Ectodermal cell (in vitro differentiated cells): ENCODE results near the gene TERF2IP.

ENCODE experiments used
- H3K27ac ChIP-seq: 2 replicates; pipeline ENCODE4 v1.7.0; 2013; ENCODE audit warnings: mild to moderate bottlenecking, low read depth, low read length; ENCODE audit not compliant: insufficient read depth, poor library complexity, severe bottlenecking
- H3K27me3 ChIP-seq: 2 replicates; pipeline ENCODE4 v1.7.0; 2013; ENCODE audit warnings: mild to moderate bottlenecking, low read length; ENCODE audit not compliant: insufficient read depth, control insufficient read depth, poor library complexity, severe bottlenecking
- H3K36me3 ChIP-seq: one replicate; pipeline ENCODE4 v1.7.0; 2013; ENCODE audit warnings: low read length; ENCODE audit not compliant: control insufficient read depth, insufficient read depth
- H3K4me1 ChIP-seq: one replicate; pipeline ENCODE4 v1.7.0; 2013; ENCODE audit warnings: low read length; ENCODE audit not compliant: control insufficient read depth, insufficient read depth
- H3K4me3 ChIP-seq: 2 replicates; pipeline ENCODE4 v1.7.0; 2013; ENCODE audit warnings: low read depth, low read length, control low read depth; ENCODE audit not compliant: insufficient read depth
- H3K9me3 ChIP-seq: 2 replicates; pipeline ENCODE4 v1.7.0; 2013; ENCODE audit warnings: mild to moderate bottlenecking, low read length, moderate library complexity; ENCODE audit not compliant: control insufficient read depth
- WGBS, 2 experiments: methylation state at CpG; one replicate each; pipeline ENCODE4 v1.1.7; 2013; ENCODE audit warnings: missing lambda C conversion rate in 2 of 2; 5-methylcytosine and 5-hydroxymethylcytosine counted together

TERF2IP gene

DNA sequence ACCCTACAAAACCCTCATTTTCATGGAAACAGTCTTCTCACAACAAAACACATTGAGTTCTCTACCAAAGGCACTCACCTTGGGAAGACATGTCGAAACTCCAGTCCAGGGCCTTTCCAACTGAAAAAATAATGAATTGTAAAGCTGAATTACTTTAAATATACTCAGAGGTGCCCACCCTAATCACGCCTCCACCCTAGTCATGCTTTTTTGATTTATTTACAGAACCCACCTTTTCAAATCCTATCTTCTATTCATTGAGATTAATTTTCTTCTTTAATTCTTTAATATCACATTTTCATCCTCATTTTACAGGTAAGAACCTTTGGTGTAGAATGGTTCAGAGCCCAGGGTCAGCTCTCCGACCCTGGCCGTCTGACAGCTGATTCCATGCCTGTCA lies 29.3 kb downstream of the TERF2IP start, which contains the start of gene CPHXL2:
Gene CPHXL2 (minus strand): TSS at position 101 of the 400 bp plus-strand sequence. CDS start 10 bp downstream, at position 91.
- 90 to 94% methylated on average over 4 of the region's 4 CpGs for WGBS, 2 experiments
- H3K27me3 ChIP-seq, result no peaks in the 10 kb centered on the region
- H3K4me1 ChIP-seq, result no peaks in the 10 kb centered on the region
- no peak within 1 kb of the TSS for H3K4me3 ChIP-seq
- no peaks in the 10 kb centered on the region for H3K36me3 ChIP-seq
- no peaks in the 10 kb centered on the region for H3K9me3 ChIP-seq
- no peak within 1 kb of the TSS for H3K27ac ChIP-seq

DNA sequence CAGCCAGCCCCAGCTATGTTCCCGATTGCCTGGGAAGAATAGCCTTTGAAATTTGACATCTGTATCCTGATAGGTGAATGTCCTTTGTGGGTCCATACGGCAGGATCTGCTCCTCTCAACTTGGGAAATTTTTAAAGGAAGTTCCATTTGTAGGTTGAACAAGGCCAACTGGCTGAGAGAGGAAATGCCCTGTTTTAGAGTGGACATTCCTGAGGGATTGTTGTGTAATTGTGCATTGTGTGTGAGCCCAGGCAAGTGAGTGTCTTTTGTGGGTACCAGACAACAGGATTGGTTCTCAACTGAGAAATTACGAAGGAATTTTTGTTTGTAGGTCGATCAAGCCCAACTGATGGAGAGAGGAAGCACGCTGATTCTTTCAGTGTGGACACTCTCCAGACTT lies 31.8 kb downstream of the TERF2IP start:
- 92 to 94% methylated on average over 5 of the region's 5 CpGs for WGBS, 2 experiments
- Histone ChIP-seq H3K4me3 (no peak overlapping the region), H3K36me3 (no peaks in the 10 kb centered on the region), H3K27me3 (no peaks in the 10 kb centered on the region), H3K4me1 (no peaks in the 10 kb centered on the region), H3K9me3 (no peaks in the 10 kb centered on the region), H3K27ac (no peak overlapping the region)

DNA sequence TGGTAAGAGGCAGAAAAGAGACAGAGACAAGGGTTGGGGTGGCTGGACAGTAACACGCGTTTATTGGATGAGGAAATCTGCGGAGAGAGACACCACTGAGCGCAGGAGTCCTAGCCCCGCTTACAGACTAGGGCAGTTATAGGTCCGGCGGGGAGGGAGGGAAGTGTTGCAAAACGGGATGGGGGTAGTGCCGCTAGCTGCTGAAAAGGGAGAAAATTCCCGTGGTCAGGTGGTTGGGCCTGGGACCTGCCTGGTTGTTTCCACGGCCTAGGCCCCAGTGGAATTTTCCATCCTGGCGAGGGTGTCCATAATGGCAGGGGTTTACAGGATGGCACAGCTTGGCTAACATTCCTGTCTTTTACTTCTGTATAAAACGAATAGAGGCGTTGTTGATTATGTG lies 34.7 kb downstream of the TERF2IP start:
- 91 to 93% methylated on average over 14 of the region's 14 CpGs for WGBS, 2 experiments
- Histone ChIP-seq H3K27me3 (no peaks in the 10 kb centered on the region), H3K4me1 (no peaks in the 10 kb centered on the region), H3K36me3 (no peaks in the 10 kb centered on the region), H3K27ac (no peak overlapping the region), H3K9me3 (no peaks in the 10 kb centered on the region), H3K4me3 (no peak overlapping the region)

DNA sequence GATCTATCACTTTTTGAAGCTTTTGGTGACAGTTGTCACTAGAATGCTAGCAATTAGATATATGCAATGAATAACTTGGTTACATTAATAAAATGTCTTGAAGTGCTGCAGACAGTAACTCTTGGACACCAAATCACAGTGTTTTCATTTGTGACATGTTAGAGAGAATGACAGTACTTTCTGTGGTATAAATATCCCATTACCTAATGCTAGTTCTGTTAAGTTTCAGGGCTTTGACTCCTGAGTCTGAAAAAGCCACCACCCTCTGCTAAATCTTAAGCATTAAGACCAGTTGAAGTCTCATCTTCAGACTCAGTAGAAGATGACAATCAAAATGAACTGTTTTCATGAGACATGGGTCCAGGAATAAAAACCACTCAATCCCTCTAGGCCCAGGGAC lies 39.8 kb downstream of the TERF2IP start:
- Histone ChIP-seq H3K9me3 (no peaks in the 10 kb centered on the region), H3K4me3 (no peak overlapping the region), H3K27me3 (no peaks in the 10 kb centered on the region), H3K36me3 (no peaks in the 10 kb centered on the region), H3K4me1 (no peaks in the 10 kb centered on the region), H3K27ac (no peak overlapping the region)

DNA sequence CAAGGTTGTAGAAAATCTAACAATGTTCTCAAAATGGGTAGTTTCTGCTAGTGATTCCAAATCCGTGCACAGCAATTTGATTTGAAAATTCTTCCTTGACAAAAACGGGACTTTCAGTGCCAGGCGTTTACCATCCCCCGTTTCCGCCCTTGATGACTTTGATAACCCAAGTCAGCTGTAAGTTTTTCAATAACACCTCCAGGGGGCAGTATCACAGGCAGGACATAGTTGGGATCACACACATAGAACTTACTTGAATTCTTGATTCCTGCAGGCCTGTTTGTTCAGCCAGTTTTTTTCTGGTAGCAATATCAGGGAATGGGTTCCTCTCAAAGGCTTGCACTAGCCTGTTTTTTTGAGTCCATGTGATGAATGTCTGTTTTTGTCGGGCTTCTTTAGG lies 48.1 kb downstream of the TERF2IP start:
- no peaks in the 10 kb centered on the region for H3K9me3 ChIP-seq
- no peaks in the 10 kb centered on the region for H3K27me3 ChIP-seq
- no peaks in the 10 kb centered on the region for H3K36me3 ChIP-seq
- no peak overlapping the region for H3K27ac ChIP-seq
- WGBS, 2 experiments, result 89 to 93% methylated on average over 6 of the region's 6 CpGs
- H3K4me3 ChIP-seq, result no peak overlapping the region
- no peaks in the 10 kb centered on the region for H3K4me1 ChIP-seq

DNA sequence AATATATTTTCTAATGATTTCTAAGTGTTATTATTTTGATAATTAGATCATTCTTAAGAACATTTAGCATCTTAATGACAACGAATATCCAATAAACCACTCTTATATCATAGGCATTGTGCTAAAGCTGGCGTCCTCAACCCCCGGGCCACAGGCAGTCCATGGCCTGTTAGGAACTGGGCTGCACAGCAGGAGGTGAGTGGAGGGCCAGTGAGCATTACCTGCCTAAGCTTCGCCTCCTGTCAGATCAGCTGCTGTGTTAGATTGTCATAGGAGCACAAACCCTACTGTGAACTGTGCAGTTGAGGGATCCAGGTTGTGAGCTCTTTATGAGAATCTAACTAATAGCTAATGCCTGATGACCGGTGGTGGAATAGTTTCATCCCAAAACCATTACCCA lies 50.0 kb downstream of the TERF2IP start:
- H3K27me3 ChIP-seq, result no peaks in the 10 kb centered on the region
- H3K9me3 ChIP-seq, result no peaks in the 10 kb centered on the region
- H3K4me3 ChIP-seq, result no peak overlapping the region
- no peak overlapping the region for H3K27ac ChIP-seq
- no peaks in the 10 kb centered on the region for H3K4me1 ChIP-seq
- WGBS, 2 experiments, result 90 to 92% methylated on average over 5 of the region's 5 CpGs
- no peaks in the 10 kb centered on the region for H3K36me3 ChIP-seq

DNA sequence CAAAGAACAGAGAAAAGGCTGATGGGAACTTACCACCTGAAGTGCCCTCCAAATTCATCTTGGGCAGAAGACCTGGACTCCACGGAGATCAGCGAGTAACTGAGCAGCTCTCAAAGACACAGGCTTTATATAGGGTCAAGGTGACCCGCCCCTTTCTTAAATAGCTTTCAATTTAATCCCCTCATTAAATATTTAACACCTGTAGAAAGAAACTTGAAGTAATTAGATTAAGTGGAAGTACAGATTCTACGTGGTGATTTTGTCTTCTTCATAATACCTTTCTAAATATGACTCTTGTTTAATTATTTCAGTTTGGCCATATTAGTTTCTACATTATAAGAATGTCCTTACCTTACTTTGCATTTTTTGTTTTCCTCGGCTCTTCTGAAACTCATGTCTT lies 53.8 kb downstream of the TERF2IP start, which contains the start of gene DUXB:
Gene DUXB (minus strand): TSS at position 101 of the 400 bp plus-strand sequence. CDS start 43 bp downstream, at position 58.
- H3K27me3 ChIP-seq, result no peaks in the 10 kb centered on the region
- WGBS, 2 experiments, result 92 to 97% methylated on average over 3 to 5 of the region's 5 CpGs
- no peak within 1 kb of the TSS for H3K27ac ChIP-seq
- no peaks in the 10 kb centered on the region for H3K36me3 ChIP-seq
- H3K9me3 ChIP-seq, result no peaks in the 10 kb centered on the region
- no peak within 1 kb of the TSS for H3K4me3 ChIP-seq
- no peaks in the 10 kb centered on the region for H3K4me1 ChIP-seq

DNA sequence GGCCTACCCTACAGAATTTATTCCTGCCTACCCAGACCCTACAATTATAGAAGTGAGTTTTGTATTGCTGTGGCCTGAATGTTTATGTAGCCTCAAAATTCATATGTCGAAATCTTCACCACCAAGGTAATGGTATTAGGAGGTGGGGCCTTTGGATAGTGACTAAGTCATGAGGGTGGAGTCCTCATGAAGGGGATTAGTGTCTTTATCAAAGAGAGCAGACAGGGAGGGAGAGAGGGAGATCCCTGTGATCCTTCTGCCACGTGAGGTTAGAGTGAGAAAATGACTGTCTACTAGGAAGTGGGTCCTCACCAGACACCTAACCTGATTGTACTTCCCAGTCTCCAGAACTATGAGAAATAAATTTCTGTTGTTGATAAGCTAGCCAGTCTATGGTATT lies 54.7 kb downstream of the TERF2IP start:
- Histone ChIP-seq H3K27me3 (no peaks in the 10 kb centered on the region), H3K9me3 (no peaks in the 10 kb centered on the region), H3K36me3 (no peaks in the 10 kb centered on the region), H3K4me1 (no peaks in the 10 kb centered on the region), H3K4me3 (no peak overlapping the region), H3K27ac (no peak overlapping the region)
- WGBS, 2 experiments, result 72 to 81% methylated on average over 2 of the region's 2 CpGs

DNA sequence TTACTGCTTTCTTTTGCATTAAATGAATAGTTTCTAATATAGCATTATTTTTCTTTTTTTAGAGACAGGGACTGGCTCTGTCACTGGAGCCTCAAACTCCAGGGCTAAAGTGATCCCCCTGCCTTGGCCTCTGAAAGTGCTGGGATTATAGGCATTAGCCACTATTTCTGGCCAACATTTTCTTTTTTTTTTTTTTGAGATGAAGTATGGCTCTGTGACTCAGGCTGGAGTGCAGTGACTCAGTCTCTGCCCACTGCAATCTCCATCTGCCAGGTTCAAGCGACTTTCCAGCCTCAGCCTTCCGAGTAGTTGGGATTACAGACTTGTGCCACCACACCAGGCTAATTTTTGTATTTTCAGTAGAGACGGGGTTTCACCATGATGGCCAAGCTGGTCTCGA lies 55.7 kb downstream of the TERF2IP start:
- Histone ChIP-seq H3K36me3 (no peaks in the 10 kb centered on the region), H3K27ac (no peak overlapping the region), H3K9me3 (no peaks in the 10 kb centered on the region), H3K27me3 (no peaks in the 10 kb centered on the region), H3K4me1 (no peaks in the 10 kb centered on the region), H3K4me3 (no peak overlapping the region)
- 94 to 95% methylated on average over 4 of the region's 4 CpGs for WGBS, 2 experiments
